ENCODE results near the gene CTSA. TPM values are rescaled to one million over a fixed set of nuclear protein-coding genes. Genes with fewer than 3 reads are reported as not detected.
A peak's percentile ranks its signal among the peaks of the same experiment; 100 is the strongest.

Gene CTSA
- 282 and 294 TPM in 2 replicates for total RNA-seq (2022)
- Bru-seq, nascent RNA = percentile 86 among the genes with signal in this experiment
- BruChase-seq, experiment 1, labeled RNA remaining after a 2-hour chase = percentile 93 among the genes with signal in this experiment
- percentile 95 among the genes with signal in this experiment for BruChase-seq, experiment 2, labeled RNA remaining after a 6-hour chase
- long read RNA-seq, transcript CTSA-204 (15 exons, 2,149 nt) = major isoform, 380 of 483 reads
- long read RNA-seq, transcript CTSA-203 (14 exons, 1,972 nt) = minor isoform, 39 of 483 reads
- long read RNA-seq, transcript CTSA-202 (14 exons, 1,820 nt) = minor isoform, 7 of 483 reads
- long read RNA-seq, transcript CTSA-201 (15 exons, 1,898 nt) = minor isoform, 12 of 483 reads
- long read RNA-seq, partial matches to known transcripts = 22 of 483 reads
- long read RNA-seq, other reads (novel, unspliced or antisense) = 22 of 483 reads

DNA sequence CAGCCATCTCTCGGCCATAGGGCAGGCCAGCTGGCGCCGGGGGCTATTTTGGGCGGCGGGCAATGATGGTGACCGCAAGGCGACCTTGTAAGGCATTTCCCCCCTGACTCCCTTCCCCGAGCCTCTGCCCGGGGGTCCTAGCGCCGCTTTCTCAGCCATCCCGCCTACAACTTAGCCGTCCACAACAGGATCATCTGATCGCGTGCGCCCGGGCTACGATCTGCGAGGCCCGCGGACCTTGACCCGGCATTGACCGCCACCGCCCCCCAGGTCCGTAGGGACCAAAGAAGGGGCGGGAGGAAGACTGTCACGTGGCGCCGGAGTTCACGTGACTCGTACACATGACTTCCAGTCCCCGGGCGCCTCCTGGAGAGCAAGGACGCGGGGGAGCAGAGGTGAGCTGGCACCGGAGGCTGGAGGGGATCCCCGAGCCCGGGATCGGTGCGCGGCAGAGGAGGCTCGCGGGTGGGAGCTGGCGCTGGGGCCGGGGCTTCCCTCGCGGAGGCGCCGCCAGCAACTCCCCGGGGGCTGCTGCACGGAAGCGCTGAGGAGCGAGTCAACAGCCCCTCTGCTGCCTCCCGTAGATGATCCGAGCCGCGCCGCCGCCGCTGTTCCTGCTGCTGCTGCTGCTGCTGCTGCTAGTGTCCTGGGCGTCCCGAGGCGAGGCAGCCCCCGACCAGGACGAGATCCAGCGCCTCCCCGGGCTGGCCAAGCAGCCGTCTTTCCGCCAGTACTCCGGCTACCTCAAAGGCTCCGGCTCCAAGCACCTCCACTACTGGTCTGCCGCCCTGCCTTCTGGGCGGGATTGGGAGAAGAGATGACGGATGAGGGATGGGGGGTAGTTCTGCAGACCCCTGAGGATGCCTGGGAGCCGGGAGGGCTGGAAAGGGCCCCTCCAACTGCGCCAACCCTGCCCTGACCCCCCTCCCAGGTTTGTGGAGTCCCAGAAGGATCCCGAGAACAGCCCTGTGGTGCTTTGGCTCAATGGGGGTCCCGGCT lies at the start of gene CTSA, which contains the start of gene NEURL2:
CTSA (plus strand) TSS at position 351 of the 999 bp plus-strand sequence; CDS start at position 585, 234 bp downstream.
NEURL2 (minus strand) TSS at position 224 of the 999 bp plus-strand sequence; CDS start at position 7, 217 bp downstream.
- POLR2A ChIA-PET = interaction anchor here (0.5 to 3.2 kb wide), 7 partner anchors 10 to 58 kb away, joined by 3 to 53 read pairs (median 4); partner anchors contain the start of genes PCIF1, SNX21 and ZSWIM1
- Mint-ChIP-seq H3K27me3 (ENCODE audit: insufficient read depth, unreplicated experiment) (no peaks in the 10 kb centered on the region), H3K4me3 (ENCODE audit: unreplicated experiment) (peak within 1 kb of the TSS; percentile 95), H3K27ac (ENCODE audit: unreplicated experiment) (peak within 1 kb of the TSS; percentile 95), H3K9me3 (ENCODE audit: unreplicated experiment) (no peaks in the 10 kb centered on the region), H3K36me3 (ENCODE audit: insufficient read depth, unreplicated experiment) (peaks cover 62% of the 10 kb centered on the region), H3K4me1 (ENCODE audit: low read depth, unreplicated experiment) (peaks cover 36% of the 10 kb centered on the region)
- CTCF ChIA-PET = interaction anchor here (0.8 to 4.3 kb wide), 17 partner anchors 10 to 120 kb away, joined by 3 to 49 read pairs (median 4); partner anchors contain the start of genes ACOT8, PCIF1, PLTP and ZSWIM1
- TF ChIP-seq, protein P1, sequence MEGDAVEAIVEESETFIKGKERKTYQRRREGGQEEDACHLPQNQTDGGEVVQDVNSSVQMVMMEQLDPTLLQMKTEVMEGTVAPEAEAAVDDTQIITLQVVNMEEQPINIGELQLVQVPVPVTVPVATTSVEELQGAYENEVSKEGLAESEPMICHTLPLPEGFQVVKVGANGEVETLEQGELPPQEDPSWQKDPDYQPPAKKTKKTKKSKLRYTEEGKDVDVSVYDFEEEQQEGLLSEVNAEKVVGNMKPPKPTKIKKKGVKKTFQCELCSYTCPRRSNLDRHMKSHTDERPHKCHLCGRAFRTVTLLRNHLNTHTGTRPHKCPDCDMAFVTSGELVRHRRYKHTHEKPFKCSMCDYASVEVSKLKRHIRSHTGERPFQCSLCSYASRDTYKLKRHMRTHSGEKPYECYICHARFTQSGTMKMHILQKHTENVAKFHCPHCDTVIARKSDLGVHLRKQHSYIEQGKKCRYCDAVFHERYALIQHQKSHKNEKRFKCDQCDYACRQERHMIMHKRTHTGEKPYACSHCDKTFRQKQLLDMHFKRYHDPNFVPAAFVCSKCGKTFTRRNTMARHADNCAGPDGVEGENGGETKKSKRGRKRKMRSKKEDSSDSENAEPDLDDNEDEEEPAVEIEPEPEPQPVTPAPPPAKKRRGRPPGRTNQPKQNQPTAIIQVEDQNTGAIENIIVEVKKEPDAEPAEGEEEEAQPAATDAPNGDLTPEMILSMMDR (IDR thresholded peaks at IDR 0.05; ENCODE audit: insufficient read depth in 1 of 2, low read depth in 1 of 2, low read length in 1 of 2, severe bottlenecking in 1 of 2, unreplicated experiment in 1 of 2) = peak; percentile 10 to 34
- Histone ChIP-seq H3K27me3 (replicated peaks; ENCODE audit: control insufficient read depth, insufficient read depth, low read length) (no peaks in the 10 kb centered on the region), H3K4me3 (ENCODE audit: low read depth, low read length) (peak within 1 kb of the TSS; percentile 94), H3K4me1 (peaks cover 8% of the 10 kb centered on the region), H3K9me3 (no peaks in the 10 kb centered on the region), H3K36me3 (ENCODE audit: control insufficient read depth, insufficient read depth, low read length) (peaks cover 12% of the 10 kb centered on the region)
- intact Hi-C loops (cut with micrococcal nuclease; ENCODE audit: unreplicated experiment) = loop anchor here (1.0 to 5.0 kb wide), 6 partner anchors 10 to 92 kb away; partner anchors contain the start of genes ACOT8, UBE2C, ZSWIM1 and ZSWIM3
- BruUV-seq (replicated peaks) = TSS peak; percentile 32
- DNase-seq = peak; percentile 99

DNA sequence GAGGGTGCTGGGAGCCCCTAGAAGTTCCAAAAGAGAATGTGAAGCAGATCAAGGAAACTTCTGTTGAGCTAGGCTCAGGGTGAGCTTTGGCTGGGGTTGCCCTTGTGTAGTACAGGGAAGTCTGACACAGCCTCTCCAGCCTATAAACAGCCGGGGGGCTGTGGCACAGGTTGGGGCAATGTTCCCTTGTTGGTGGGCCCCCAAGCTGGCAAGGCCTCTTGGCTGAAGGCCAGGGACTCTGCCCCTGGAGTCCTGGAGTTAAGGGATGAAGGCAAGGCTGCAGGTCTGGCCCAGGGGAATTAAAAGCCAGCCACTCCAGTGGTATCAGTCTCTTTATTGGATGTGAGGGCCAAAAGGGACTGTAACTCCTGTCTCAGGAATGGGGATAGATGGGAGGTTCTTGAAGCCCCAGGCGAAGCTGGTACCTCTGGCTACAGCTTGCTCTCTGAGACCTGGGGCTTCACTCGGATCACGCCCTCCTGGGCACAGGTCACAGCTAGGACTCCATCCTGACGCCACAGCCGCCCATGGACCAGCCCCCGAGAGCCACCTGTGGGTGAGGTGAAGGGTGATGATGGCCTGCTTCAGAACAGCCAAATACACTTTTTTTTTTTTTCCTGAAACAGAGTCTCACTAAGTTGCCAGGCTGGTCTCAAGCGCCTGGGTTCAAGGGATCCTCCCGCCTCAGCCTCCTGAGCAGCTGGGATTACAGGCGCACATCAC lies 49.6 kb upstream of the CTSA start:
- intact Hi-C loops (cut with micrococcal nuclease; ENCODE audit: unreplicated experiment) = no loop called here
- H3K4me3 ChIP-seq (ENCODE audit: low read depth, low read length) = no peak overlapping the region
- H3K4me1 ChIP-seq = no peaks in the 10 kb centered on the region
- no peaks in the 10 kb centered on the region for H3K4me1 Mint-ChIP-seq (ENCODE audit: low read depth, unreplicated experiment)
- H3K27ac Mint-ChIP-seq (ENCODE audit: unreplicated experiment) = no peak overlapping the region
- peaks cover 7% of the 10 kb centered on the region; the same call in 1 of the 2 replicates for H3K36me3 ChIP-seq (ENCODE audit: control insufficient read depth, insufficient read depth, low read length)
- no TSS peak for BruUV-seq (replicated peaks)
- no peaks in the 10 kb centered on the region for H3K27me3 ChIP-seq (replicated peaks; ENCODE audit: control insufficient read depth, insufficient read depth, low read length)
- TF ChIP-seq, protein P1 (IDR thresholded peaks at IDR 0.05; ENCODE audit: insufficient read depth in 1 of 2, low read depth in 1 of 2, low read length in 1 of 2, severe bottlenecking in 1 of 2, unreplicated experiment in 1 of 2) = no peak
- no peak for DNase-seq
- H3K4me3 Mint-ChIP-seq (ENCODE audit: unreplicated experiment) = no peak overlapping the region
- H3K9me3 Mint-ChIP-seq (ENCODE audit: unreplicated experiment) = no peaks in the 10 kb centered on the region
- peaks cover 44% of the 10 kb centered on the region for H3K36me3 Mint-ChIP-seq (ENCODE audit: insufficient read depth, unreplicated experiment)
- H3K27me3 Mint-ChIP-seq (ENCODE audit: insufficient read depth, unreplicated experiment) = no peaks in the 10 kb centered on the region
- no peaks in the 10 kb centered on the region for H3K9me3 ChIP-seq
- ChIA-PET POLR2A (interaction anchor here (0.6 kb wide), 2 partner anchors 15 to 77 kb away, joined by 3 to 4 read pairs; no protein-coding TSS in a partner anchor), CTCF (interaction anchor here (0.9 kb wide), 1 partner anchor 128 kb away, joined by 5 read pairs; no protein-coding TSS in a partner anchor)

Measured in Caco-2 (cell line).